Measurements from ENCODE around the gene SCN7A. TPM values are rescaled to one million over a fixed set of nuclear protein-coding genes. Genes with fewer than 3 reads are reported as not detected.
"Not testable (repeated sequence)": the region's sequence is repeated elsewhere in the genome, so short reads cannot be mapped to it uniquely, and the experiment has no call there.

Gene SCN7A
- total RNA-seq, 1 experiment from 2014 or later: not detected

DNA sequence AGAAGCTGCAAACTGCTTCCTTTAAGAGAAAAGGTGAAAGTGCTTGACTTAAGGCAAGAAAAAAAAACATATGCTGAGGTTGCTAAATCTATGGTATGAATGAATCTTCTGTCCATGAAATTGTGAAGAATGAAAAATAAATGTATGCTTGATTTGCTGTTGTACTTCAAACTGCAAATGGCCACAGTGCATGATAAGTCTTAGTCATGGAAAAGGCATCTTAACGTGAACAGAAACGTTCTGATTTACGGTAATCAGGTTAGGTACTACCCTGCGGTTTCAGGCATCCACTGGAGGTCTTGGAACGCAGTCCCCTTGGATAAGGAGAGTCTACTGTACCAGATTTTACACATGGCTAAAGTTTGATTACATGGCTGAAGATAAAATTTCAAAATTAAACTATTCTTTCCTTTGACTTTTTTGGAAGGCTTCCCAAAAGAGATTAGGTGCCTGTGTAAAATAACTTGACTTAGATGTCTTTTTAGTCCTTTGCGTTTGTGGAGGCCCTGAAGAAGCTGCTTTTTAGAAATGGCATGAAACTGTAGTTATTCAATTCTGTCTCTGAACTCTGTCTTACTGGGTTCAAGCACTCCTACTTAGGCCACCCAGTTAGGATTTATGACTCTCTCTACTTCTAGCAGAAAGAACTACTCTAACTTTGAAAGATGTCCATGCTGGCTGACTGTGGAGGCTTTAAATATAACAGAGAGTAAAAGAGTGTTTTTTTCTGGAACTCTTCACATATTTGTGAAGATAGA, 82.4 kb downstream of the SCN7A start:
- intact Hi-C loops (cut with micrococcal nuclease; ENCODE audit: unreplicated experiment): loop anchor here (10.0 kb wide), 1 partner anchor 457 kb away; the partner anchor contains the start of gene TTC21B

DNA sequence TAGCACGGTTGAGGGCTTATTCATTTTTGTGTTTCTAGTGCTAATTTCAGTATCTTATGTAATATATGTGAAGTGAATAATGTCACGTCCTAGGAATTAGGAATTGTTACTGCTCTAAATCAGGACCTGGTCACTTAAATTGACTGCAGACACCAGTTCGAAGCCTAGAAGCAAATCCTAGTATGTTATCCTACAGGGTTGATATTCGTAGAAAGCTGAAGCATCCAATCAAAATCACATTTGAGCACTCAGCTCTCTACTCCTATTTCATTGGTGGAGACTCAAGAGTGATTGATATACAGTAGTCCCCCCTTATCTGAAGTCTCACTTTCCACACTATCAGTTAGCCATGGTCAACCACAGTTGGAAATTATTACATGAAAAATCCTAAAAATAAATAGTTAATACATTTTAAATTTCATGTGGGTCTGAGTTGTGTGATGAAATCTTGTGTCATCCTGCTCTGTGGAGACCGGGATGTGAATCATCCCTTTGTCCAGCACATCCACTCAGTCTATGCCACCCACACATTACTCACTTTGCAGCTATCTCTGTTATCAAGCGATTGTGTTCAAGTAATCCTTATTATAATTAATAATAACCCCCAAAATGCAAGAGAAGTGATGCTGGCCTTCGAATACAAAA, 83.1 kb downstream of the SCN7A start:
- CTCF ChIA-PET: no interaction called here

More for the DNA sequence above, 82.4 kb downstream of the SCN7A start:
- Histone ChIP-seq H3K9me3 (ENCODE audit: low read depth, low read length, poor library complexity, severe bottlenecking) (no peaks in the 10 kb centered on the region), H3K27ac (ENCODE audit: low read depth, low read length, poor library complexity, severe bottlenecking) (peak overlapping the region; percentile 68), H3K36me3 (ENCODE audit: insufficient read depth, low read length, poor library complexity, severe bottlenecking) (no peaks in the 10 kb centered on the region), H3K4me1 (ENCODE audit: insufficient read depth, low read length, poor library complexity, severe bottlenecking) (peaks cover 23% of the 10 kb centered on the region), H3K4me3 (ENCODE audit: low read depth, low read length, poor library complexity, severe bottlenecking) (no peak overlapping the region), H3K27me3 (replicated peaks; ENCODE audit: insufficient read depth, low read depth, low read length, poor library complexity) (no peaks in the 10 kb centered on the region)
- CTCF ChIA-PET: no interaction called here
- BruUV-seq (replicated peaks): TSS peak; percentile 49
- TF ChIP-seq EZH2 (IDR thresholded peaks at IDR 0.05; ENCODE audit: borderline replicate concordance, low read depth, low read length, poor library complexity, severe bottlenecking): no peak
- TF ChIP-seq, protein P1, sequence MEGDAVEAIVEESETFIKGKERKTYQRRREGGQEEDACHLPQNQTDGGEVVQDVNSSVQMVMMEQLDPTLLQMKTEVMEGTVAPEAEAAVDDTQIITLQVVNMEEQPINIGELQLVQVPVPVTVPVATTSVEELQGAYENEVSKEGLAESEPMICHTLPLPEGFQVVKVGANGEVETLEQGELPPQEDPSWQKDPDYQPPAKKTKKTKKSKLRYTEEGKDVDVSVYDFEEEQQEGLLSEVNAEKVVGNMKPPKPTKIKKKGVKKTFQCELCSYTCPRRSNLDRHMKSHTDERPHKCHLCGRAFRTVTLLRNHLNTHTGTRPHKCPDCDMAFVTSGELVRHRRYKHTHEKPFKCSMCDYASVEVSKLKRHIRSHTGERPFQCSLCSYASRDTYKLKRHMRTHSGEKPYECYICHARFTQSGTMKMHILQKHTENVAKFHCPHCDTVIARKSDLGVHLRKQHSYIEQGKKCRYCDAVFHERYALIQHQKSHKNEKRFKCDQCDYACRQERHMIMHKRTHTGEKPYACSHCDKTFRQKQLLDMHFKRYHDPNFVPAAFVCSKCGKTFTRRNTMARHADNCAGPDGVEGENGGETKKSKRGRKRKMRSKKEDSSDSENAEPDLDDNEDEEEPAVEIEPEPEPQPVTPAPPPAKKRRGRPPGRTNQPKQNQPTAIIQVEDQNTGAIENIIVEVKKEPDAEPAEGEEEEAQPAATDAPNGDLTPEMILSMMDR (conservative IDR thresholded peaks at IDR 0.05; ENCODE audit: low read depth, low read length): no peak
- peak; percentile 39 for DNase-seq (ENCODE audit: low spot score)
- POLR2A ChIA-PET (ENCODE audit: low non-redundant PET): no interaction called here

DNA sequence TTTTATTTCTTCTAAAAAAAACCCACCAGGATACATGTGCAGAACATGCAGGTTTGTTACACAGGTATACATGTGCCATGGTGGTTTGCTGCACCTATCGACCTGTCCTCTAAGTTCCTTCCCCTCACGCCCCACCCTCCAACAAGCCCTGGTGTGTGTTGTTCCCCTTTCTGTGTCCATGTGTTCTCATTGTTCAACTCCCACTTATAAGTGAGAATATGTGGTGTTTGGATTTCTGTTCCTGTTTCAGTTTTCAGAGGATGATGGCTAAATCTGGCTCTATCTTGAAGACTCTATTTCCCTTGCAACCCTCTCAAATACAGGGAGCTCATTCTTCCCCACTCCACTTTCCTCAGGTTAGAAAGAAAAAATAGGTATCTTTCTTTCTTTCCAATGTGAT, 86.3 kb downstream of the SCN7A start:
- intact Hi-C loops (cut with micrococcal nuclease; ENCODE audit: unreplicated experiment); DNase-seq (ENCODE audit: low spot score); H3K27me3 ChIP-seq (replicated peaks; ENCODE audit: insufficient read depth, low read depth, low read length, poor library complexity); CTCF ChIA-PET; H3K36me3 ChIP-seq (ENCODE audit: insufficient read depth, low read length, poor library complexity, severe bottlenecking); POLR2A ChIA-PET (ENCODE audit: low non-redundant PET); H3K27ac ChIP-seq (ENCODE audit: low read depth, low read length, poor library complexity, severe bottlenecking); H3K9me3 ChIP-seq (ENCODE audit: low read depth, low read length, poor library complexity, severe bottlenecking); H3K4me3 ChIP-seq (ENCODE audit: low read depth, low read length, poor library complexity, severe bottlenecking); BruUV-seq (replicated peaks): not testable (repeated sequence)
- peaks cover 29% of the 10 kb centered on the region for H3K4me1 ChIP-seq (ENCODE audit: insufficient read depth, low read length, poor library complexity, severe bottlenecking)

More for the DNA sequence above, 83.1 kb downstream of the SCN7A start:
- intact Hi-C loops (cut with micrococcal nuclease; ENCODE audit: unreplicated experiment): loop anchor here (10.0 kb wide), 1 partner anchor 456 kb away; the partner anchor contains the start of gene TTC21B
- H3K4me3 ChIP-seq (ENCODE audit: low read depth, low read length, poor library complexity, severe bottlenecking): no peak overlapping the region
- no peaks in the 10 kb centered on the region for H3K9me3 ChIP-seq (ENCODE audit: low read depth, low read length, poor library complexity, severe bottlenecking)
- peaks cover 23% of the 10 kb centered on the region for H3K4me1 ChIP-seq (ENCODE audit: insufficient read depth, low read length, poor library complexity, severe bottlenecking)
- no TSS peak for BruUV-seq (replicated peaks)
- POLR2A ChIA-PET (ENCODE audit: low non-redundant PET): no interaction called here
- peak overlapping the region; percentile 68 for H3K27ac ChIP-seq (ENCODE audit: low read depth, low read length, poor library complexity, severe bottlenecking)
- DNase-seq (ENCODE audit: low spot score): peak; percentile 58
- TF ChIP-seq, protein P1 (conservative IDR thresholded peaks at IDR 0.05; ENCODE audit: low read depth, low read length): no peak
- TF ChIP-seq EZH2 (IDR thresholded peaks at IDR 0.05; ENCODE audit: borderline replicate concordance, low read depth, low read length, poor library complexity, severe bottlenecking): no peak
- H3K36me3 ChIP-seq (ENCODE audit: insufficient read depth, low read length, poor library complexity, severe bottlenecking): no peaks in the 10 kb centered on the region
- H3K27me3 ChIP-seq (replicated peaks; ENCODE audit: insufficient read depth, low read depth, low read length, poor library complexity): no peaks in the 10 kb centered on the region
